ENCODE measurements around the gene BRWD1. TPM values are rescaled to one million over a fixed set of nuclear protein-coding genes. Genes with fewer than 3 reads are reported as not detected.

Gene BRWD1
- total and polyA plus RNA-seq, 2 of the 13 experiments (the other 11 are each of a cell fraction or from before 2014, with no cell fraction given), result 13.9 to 28.0 TPM

DNA sequence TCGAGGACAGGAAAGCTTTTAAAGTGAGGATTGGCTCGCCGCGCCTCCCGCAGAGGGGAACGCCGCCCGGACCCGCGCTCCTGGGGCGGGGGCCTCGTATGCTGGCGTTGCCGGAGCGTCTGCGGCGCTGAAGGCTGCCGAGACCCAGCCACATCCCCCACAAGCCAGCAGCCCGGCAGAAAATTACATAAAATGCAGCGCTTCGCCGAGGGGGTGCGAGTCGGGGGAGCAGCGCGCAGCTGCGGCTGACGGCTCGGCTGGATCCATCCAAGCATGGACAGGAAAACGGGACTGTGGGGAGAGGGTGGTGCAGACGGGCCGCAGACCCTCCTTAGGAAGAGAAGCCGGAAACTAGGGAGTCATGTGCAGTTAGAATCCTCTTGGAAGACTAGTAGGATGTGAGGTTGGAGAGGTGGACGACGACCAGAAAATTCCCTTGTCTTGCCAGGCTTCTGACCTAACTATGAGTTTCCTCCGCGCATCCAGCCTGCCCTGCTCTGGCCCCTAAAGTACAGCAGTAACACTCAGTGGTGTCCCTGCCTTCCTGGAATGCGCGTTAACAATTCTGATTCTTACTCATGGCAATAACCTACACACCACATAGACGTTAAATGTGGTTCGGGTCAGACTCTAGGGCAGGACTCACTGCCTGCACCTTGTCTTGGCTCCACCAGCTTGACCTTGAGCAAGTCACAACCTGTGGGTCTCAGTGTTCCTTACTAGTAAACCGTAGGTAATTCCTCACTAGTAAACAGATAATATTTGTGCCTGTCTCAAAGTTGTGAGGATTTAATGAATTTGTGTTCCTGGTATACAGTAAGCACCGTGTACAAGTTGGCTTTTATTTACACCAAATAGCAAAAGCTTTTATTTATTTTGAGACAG is 953 bp upstream of the BRWD1 start (continued):
- TF ChIP-seq, protein P1, sequence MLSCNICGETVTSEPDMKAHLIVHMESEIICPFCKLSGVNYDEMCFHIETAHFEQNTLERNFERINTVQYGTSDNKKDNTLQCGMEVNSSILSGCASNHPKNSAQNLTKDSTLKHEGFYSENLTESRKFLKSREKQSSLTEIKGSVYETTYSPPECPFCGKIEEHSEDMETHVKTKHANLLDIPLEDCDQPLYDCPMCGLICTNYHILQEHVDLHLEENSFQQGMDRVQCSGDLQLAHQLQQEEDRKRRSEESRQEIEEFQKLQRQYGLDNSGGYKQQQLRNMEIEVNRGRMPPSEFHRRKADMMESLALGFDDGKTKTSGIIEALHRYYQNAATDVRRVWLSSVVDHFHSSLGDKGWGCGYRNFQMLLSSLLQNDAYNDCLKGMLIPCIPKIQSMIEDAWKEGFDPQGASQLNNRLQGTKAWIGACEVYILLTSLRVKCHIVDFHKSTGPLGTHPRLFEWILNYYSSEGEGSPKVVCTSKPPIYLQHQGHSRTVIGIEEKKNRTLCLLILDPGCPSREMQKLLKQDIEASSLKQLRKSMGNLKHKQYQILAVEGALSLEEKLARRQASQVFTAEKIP (CRISPR knock-in tag; IDR thresholded peaks at IDR 0.05; ENCODE audit: borderline replicate concordance), result no peak
- TF ChIP-seq SSRP1 (CRISPR knock-in tag; IDR thresholded peaks at IDR 0.05), result 0 out of 2 replicates have a peak, but pooled peaks have one; percentile 55
- TF ChIP-seq, protein P2, sequence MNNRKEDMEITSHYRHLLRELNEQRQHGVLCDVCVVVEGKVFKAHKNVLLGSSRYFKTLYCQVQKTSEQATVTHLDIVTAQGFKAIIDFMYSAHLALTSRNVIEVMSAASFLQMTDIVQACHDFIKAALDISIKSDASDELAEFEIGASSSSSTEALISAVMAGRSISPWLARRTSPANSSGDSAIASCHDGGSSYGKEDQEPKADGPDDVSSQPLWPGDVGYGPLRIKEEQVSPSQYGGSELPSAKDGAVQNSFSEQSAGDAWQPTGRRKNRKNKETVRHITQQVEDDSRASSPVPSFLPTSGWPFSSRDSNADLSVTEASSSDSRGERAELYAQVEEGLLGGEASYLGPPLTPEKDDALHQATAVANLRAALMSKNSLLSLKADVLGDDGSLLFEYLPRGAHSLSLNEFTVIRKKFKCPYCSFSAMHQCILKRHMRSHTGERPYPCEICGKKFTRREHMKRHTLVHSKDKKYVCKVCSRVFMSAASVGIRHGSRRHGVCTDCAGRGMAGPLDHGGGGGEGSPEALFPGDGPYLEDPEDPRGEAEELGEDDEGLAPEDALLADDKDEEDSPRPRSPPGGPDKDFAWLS (CRISPR knock-in tag; IDR thresholded peaks at IDR 0.05; ENCODE audit: borderline replicate concordance), result no peak
- TF ChIP-seq ZNF564 (CRISPR knock-in tag; IDR thresholded peaks at IDR 0.05), result no peak
- peak; percentile 83 for TF ChIP-seq AGO1 (IDR thresholded peaks at IDR 0.05; ENCODE audit: low read depth, low read length, poor library complexity, severe bottlenecking)
- no peak for TF ChIP-seq POLR2AphosphoS2 (IDR thresholded peaks at IDR 0.05; ENCODE audit: low read depth, low read length)
- TF ChIP-seq GATAD2A (CRISPR knock-in tag; IDR thresholded peaks at IDR 0.05), result no peak
- TF ChIP-seq, protein P3, sequence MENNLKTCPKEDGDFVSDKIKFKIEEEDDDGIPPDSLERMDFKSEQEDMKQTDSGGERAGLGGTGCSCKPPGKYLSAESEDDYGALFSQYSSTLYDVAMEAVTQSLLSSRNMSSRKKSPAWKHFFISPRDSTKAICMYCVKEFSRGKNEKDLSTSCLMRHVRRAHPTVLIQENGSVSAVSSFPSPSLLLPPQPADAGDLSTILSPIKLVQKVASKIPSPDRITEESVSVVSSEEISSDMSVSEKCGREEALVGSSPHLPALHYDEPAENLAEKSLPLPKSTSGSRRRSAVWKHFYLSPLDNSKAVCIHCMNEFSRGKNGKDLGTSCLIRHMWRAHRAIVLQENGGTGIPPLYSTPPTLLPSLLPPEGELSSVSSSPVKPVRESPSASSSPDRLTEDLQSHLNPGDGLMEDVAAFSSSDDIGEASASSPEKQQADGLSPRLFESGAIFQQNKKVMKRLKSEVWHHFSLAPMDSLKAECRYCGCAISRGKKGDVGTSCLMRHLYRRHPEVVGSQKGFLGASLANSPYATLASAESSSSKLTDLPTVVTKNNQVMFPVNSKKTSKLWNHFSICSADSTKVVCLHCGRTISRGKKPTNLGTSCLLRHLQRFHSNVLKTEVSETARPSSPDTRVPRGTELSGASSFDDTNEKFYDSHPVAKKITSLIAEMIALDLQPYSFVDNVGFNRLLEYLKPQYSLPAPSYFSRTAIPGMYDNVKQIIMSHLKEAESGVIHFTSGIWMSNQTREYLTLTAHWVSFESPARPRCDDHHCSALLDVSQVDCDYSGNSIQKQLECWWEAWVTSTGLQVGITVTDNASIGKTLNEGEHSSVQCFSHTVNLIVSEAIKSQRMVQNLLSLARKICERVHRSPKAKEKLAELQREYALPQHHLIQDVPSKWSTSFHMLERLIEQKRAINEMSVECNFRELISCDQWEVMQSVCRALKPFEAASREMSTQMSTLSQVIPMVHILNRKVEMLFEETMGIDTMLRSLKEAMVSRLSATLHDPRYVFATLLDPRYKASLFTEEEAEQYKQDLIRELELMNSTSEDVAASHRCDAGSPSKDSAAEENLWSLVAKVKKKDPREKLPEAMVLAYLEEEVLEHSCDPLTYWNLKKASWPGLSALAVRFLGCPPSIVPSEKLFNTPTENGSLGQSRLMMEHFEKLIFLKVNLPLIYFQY (CRISPR knock-in tag; IDR thresholded peaks at IDR 0.05; ENCODE audit: borderline replicate concordance), result no peak
- TF ChIP-seq ZNF766 (CRISPR knock-in tag; IDR thresholded peaks at IDR 0.05; ENCODE audit: borderline replicate concordance), result no peak
- no peak for TF ChIP-seq RFX5 (IDR thresholded peaks at IDR 0.05; ENCODE audit: low read depth, low read length)
- TF ChIP-seq POLR2AphosphoS5 (IDR thresholded peaks at IDR 0.05; ENCODE audit: low read depth, low read length), result no peak
- TF ChIP-seq, protein P4, sequence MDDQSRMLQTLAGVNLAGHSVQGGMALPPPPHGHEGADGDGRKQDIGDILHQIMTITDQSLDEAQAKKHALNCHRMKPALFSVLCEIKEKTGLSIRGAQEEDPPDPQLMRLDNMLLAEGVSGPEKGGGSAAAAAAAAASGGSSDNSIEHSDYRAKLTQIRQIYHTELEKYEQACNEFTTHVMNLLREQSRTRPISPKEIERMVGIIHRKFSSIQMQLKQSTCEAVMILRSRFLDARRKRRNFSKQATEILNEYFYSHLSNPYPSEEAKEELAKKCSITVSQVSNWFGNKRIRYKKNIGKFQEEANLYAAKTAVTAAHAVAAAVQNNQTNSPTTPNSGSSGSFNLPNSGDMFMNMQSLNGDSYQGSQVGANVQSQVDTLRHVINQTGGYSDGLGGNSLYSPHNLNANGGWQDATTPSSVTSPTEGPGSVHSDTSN (CRISPR knock-in tag; IDR thresholded peaks at IDR 0.05; ENCODE audit: borderline replicate concordance), result no peak
- TF ChIP-seq ZNF816 (CRISPR knock-in tag; IDR thresholded peaks at IDR 0.05; ENCODE audit: borderline replicate concordance), result no peak
- no peak; the same call in 1 of the 2 replicates for TF ChIP-seq NR2C2 (CRISPR knock-in tag; IDR thresholded peaks at IDR 0.05; ENCODE audit: borderline replicate concordance)
- TF ChIP-seq, protein P5, sequence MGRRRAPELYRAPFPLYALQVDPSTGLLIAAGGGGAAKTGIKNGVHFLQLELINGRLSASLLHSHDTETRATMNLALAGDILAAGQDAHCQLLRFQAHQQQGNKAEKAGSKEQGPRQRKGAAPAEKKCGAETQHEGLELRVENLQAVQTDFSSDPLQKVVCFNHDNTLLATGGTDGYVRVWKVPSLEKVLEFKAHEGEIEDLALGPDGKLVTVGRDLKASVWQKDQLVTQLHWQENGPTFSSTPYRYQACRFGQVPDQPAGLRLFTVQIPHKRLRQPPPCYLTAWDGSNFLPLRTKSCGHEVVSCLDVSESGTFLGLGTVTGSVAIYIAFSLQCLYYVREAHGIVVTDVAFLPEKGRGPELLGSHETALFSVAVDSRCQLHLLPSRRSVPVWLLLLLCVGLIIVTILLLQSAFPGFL (CRISPR knock-in tag; IDR thresholded peaks at IDR 0.05), result no peak
- TF ChIP-seq SIN3B (IDR thresholded peaks at IDR 0.05; ENCODE audit: low read length), result no peak
- TF ChIP-seq, protein P6, sequence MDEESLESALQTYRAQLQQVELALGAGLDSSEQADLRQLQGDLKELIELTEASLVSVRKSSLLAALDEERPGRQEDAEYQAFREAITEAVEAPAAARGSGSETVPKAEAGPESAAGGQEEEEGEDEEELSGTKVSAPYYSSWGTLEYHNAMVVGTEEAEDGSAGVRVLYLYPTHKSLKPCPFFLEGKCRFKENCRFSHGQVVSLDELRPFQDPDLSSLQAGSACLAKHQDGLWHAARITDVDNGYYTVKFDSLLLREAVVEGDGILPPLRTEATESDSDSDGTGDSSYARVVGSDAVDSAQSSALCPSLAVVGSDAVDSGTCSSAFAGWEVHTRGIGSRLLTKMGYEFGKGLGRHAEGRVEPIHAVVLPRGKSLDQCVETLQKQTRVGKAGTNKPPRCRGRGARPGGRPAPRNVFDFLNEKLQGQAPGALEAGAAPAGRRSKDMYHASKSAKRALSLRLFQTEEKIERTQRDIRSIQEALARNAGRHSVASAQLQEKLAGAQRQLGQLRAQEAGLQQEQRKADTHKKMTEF (CRISPR knock-in tag; IDR thresholded peaks at IDR 0.05), result no peak
